ENCODE results near the gene PMEPA1. TPM values are rescaled to one million over a fixed set of nuclear protein-coding genes. Genes with fewer than 3 reads are reported as not detected.

Gene PMEPA1
- total RNA-seq, 1 experiment from 2014 or later, result 14.4 TPM

GRCh38 chr20:57693670-57694329, 16.0 kb downstream of the PMEPA1 start:
- DNase-seq (ENCODE audit: low spot score), result no peak

GRCh38 chr20:57693002-57693582, 16.7 kb downstream of the PMEPA1 start:
- DNase-seq (ENCODE audit: low spot score), result peak; percentile 33

GRCh38 chr20:57692393-57692792, 17.4 kb downstream of the PMEPA1 start:
- no peak for DNase-seq (ENCODE audit: low spot score)

GRCh38 chr20:57691699-57692098, 18.1 kb downstream of the PMEPA1 start:
- DNase-seq (ENCODE audit: low spot score), result no peak

- no peak for DNase-seq (ENCODE audit: low spot score)
Observed at GRCh38 chr20:57690525-57690924, 19.3 kb downstream of the PMEPA1 start.

- DNase-seq (ENCODE audit: low spot score), result no peak
Observed at GRCh38 chr20:57689745-57690481, 19.9 kb downstream of the PMEPA1 start.

GRCh38 chr20:57688864-57689263, 21.0 kb downstream of the PMEPA1 start:
- DNase-seq (ENCODE audit: low spot score), result no peak

GRCh38 chr20:57688295-57688694, 21.5 kb downstream of the PMEPA1 start:
- DNase-seq (ENCODE audit: low spot score), result no peak

- DNase-seq (ENCODE audit: low spot score), result no peak
Observed at GRCh38 chr20:57686931-57687652, 22.7 kb downstream of the PMEPA1 start.

GRCh38 chr20:57685146-57685758, 24.6 kb downstream of the PMEPA1 start:
- DNase-seq (ENCODE audit: low spot score), result no peak

GRCh38 chr20:57684808-57685140, 25.0 kb downstream of the PMEPA1 start:
- no peak for DNase-seq (ENCODE audit: low spot score)

GRCh38 chr20:57683881-57684807, 25.7 kb downstream of the PMEPA1 start:
- no peak for DNase-seq (ENCODE audit: low spot score)

GRCh38 chr20:57683287-57683686, 26.5 kb downstream of the PMEPA1 start:
- no peak for DNase-seq (ENCODE audit: low spot score)

- no peak for DNase-seq (ENCODE audit: low spot score)
Observed at GRCh38 chr20:57682184-57683101, 27.4 kb downstream of the PMEPA1 start.

GRCh38 chr20:57680934-57681914, 28.6 kb downstream of the PMEPA1 start:
- no peak for DNase-seq (ENCODE audit: low spot score)

- no peak for DNase-seq (ENCODE audit: low spot score)
Observed at GRCh38 chr20:57680131-57680716, 29.6 kb downstream of the PMEPA1 start.

GRCh38 chr20:57679113-57679512, 30.7 kb downstream of the PMEPA1 start:
- DNase-seq (ENCODE audit: low spot score), result no peak

GRCh38 chr20:57678340-57678739, 31.5 kb downstream of the PMEPA1 start:
- DNase-seq (ENCODE audit: low spot score), result no peak

All from H4 (cell line).